Heart right ventricle (tissue), 16 donors: ENCODE data around the gene RIOK2. TPM values are rescaled to one million over a fixed set of nuclear protein-coding genes. Genes with fewer than 3 reads are reported as not detected.

ENCODE experiments used
- ATAC-seq, 8 donors: fragments of 200-7000 bp; cut with Tn5 transposase; one replicate each; pipeline ENCODE4 v1.9.1; 2020; ENCODE audit warnings: mild to moderate bottlenecking in 8 of 8, moderate library complexity in 8 of 8, moderate number of reproducible peaks in 1 of 8
- DNase-seq, 2 donors: peaks; one replicate each; pipeline ENCODE4 v3.0.0-alpha.2; 2020
- H3K27ac ChIP-seq, 10 donors: fragments of 200-600 bp; sonication (generic) in 2 of 10; one replicate each; pipeline versions ENCODE4 v1.5.0 to v1.8.0; 2020 to 2022; ENCODE audit warnings: mild to moderate bottlenecking in 3 of 10
- H3K27me3 ChIP-seq, 7 donors: fragments of 200-600 bp; one replicate each; pipeline ENCODE4 v1.8.0; 2021 to 2022; ENCODE audit warnings: mild to moderate bottlenecking in 2 of 7
- H3K36me3 ChIP-seq, 9 donors: fragments of 200-600 bp; sonication (generic) in 1 of 9; one replicate each; pipeline versions ENCODE4 v1.5.0 to v1.8.0; 2020 to 2022; ENCODE audit warnings: mild to moderate bottlenecking in 2 of 9
- H3K4me1 ChIP-seq, 9 donors: fragments of 200-600 bp; sonication (generic) in 1 of 9; one replicate each; pipeline versions ENCODE4 v1.5.0 to v1.8.0; 2020 to 2022; ENCODE audit warnings: mild to moderate bottlenecking in 4 of 9
- H3K4me3 ChIP-seq, 10 donors: fragments of 200-600 bp; sonication (generic) in 2 of 10; one replicate each; pipeline versions ENCODE4 v1.5.0 to v1.8.0; 2020 to 2022; ENCODE audit warnings: mild to moderate bottlenecking in 7 of 10, moderate library complexity in 2 of 10
- H3K9me3 ChIP-seq, 11 donors: fragments of 200-600 bp in 10 of 11; sonication (generic) in 2 of 11; one replicate each; pipeline versions ENCODE4 v1.5.0 to v1.8.0; 2013 to 2022; ENCODE audit warnings: mild to moderate bottlenecking in 2 of 11, control low read depth in 1 of 11, moderate library complexity in 1 of 11
- WGBS, 2 donors: extraction: QIAGEN DNeasy Blood & Tissue Kit; methylation state at CpG; one replicate each; pipeline ENCODE4 v1.1.7; 2013; ENCODE audit warnings: inconsistent platforms in 1 of 2; 5-methylcytosine and 5-hydroxymethylcytosine counted together
- intact Hi-C, 10 donors: fragments of 100-400 bp; cut with DNase I; formaldehyde crosslinking; loops; one replicate each; pipeline versions ENCODE4 v1.11.1 to v1.14.2; 2022
- polyA plus RNA-seq, 2 donors: library from polyadenylated mRNA; stranded (reverse); fragments of 200-250 nt; gene quantifications; one replicate each; pipeline ENCODE4 v1.2.3, GENCODE V29; 2013
- total RNA-seq, 10 donors: library from RNA; stranded (reverse); fragmentation: NEBNext Ultra II Directional in 3 of 10; extraction: Animal tissue kit (Norgen Biotek cat#: 25700) in 3 of 10; gene quantifications; one replicate each; pipeline versions ENCODE4 v1.2.1 to v1.2.4, GENCODE V29; 2021 to 2023
- TF ChIP-seq, protein P1 (sequence below), 9 donors: fragments of 200-600 bp; sonication (generic) in 2 of 9; IDR thresholded peaks; one replicate each; pipeline versions ENCODE4 v1.5.0 to v1.8.0; 2021 to 2022; ENCODE audit warnings: antibody characterized with exemption in 9 of 9, mild to moderate bottlenecking in 5 of 9, moderate library complexity in 1 of 9
- donor health status: Arrhythmogenic right ventricular cardiomyopathy.
- donor health status: ischemic (EF 13 %, LVEDD 7.1; RV severe dilation, severe dysfunction).
- donor health status: healthy with polysubstance abuse.
- donor health status: DM: no; HTN: yes; CAD: no.
- donor health status: DM: no; HTN: no; CAD: no.
- donor health status: ischemic (EF 25% LVEDD 6.9; RV normal size, moderate dysfunction).
- donor health status: ischemic (EF 25% LVEDD 5.7; RV mildly dilated, moderate dysfunction).
- donor health status: healthy.
- donor health status: DM: yes; HTN: yes; CAD: no.
- donor health status: Ischemic cardiomyopathy.
- donor health status: ischemic (EF 35%, LVEDD 5.7; RV mildly dilated, moderate dysfunction).
- donor health status: nonischemic (EF 11% LVEDD 7.7; RV severe dilation, severe dysfunction).
- donor health status: DM: yes; HTN: yes; CAD: no.
- donor health status: PGD.
- donor health status: ischemic (EF 29% LVEDD 5.4; RV normal size, mild dysfunction).
- donor health status: nonischemic (EF 23%, LVEDD 6.1; RV moderate dilation, normal function).

RIOK2 gene
- total and polyA plus RNA-seq, 12 donors = 7.9 to 24.5 (median 19.7) TPM

DNA sequence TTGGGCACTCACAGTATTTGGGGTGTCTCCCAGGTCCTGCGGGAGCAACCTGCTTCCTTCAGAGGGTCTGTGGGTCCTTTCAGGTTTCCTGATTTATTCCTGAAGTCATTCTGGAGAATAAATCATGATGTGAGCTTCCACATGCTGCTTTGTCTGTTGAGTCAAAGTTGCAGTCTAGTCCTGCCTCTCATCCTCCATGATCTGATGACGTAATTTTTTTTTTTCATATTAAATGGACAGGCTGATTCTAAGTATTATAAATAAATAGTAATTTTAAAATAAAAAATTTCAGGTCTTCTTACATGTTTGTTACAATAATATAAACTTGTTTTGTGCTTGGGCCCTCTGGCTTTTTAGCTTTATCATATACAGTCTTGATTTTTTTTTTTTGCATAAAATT is 26.3 kb upstream of the RIOK2 start:
- Histone ChIP-seq H3K27me3 (no peaks in the 10 kb centered on the region), H3K4me3 (no peak overlapping the region), H3K4me1 (no peaks in the 10 kb centered on the region), H3K36me3 (no peaks in the 10 kb centered on the region), H3K9me3 (peaks cover 0 to 37% (median 5%) of the 10 kb centered on the region in 11 donors), H3K27ac (no peak overlapping the region)
- 88% methylated on average over 2 of the region's 2 CpGs for WGBS, 2 donors
- DNase-seq (no peak), ATAC-seq (no peak)
- intact Hi-C loops = no loop called here
- TF ChIP-seq, protein P1, sequence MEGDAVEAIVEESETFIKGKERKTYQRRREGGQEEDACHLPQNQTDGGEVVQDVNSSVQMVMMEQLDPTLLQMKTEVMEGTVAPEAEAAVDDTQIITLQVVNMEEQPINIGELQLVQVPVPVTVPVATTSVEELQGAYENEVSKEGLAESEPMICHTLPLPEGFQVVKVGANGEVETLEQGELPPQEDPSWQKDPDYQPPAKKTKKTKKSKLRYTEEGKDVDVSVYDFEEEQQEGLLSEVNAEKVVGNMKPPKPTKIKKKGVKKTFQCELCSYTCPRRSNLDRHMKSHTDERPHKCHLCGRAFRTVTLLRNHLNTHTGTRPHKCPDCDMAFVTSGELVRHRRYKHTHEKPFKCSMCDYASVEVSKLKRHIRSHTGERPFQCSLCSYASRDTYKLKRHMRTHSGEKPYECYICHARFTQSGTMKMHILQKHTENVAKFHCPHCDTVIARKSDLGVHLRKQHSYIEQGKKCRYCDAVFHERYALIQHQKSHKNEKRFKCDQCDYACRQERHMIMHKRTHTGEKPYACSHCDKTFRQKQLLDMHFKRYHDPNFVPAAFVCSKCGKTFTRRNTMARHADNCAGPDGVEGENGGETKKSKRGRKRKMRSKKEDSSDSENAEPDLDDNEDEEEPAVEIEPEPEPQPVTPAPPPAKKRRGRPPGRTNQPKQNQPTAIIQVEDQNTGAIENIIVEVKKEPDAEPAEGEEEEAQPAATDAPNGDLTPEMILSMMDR (IDR thresholded peaks at IDR 0.05) = no peak

DNA sequence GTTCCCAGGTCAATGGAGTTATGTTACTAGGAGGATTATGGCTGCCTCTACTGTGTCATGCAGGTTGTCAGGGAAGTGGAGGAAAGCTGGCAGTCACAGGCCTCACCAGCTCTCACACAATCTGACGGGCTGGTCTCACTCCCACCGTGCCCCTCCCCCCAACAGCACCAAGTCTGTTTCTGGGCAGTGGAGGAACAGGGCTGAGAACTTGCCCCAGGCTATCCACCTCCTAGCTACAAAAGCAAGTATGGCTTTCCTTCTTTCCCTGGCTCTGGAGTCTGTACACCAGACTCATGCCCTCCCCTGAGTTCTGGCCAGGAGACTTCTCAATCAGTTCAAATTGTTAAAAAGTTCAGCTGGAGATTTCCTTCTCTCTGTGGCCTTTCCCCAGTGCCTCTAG is 25.7 kb upstream of the RIOK2 start:
- no peak for ATAC-seq
- Histone ChIP-seq H3K27me3 (no peaks in the 10 kb centered on the region), H3K36me3 (no peaks in the 10 kb centered on the region), H3K4me3 (no peak overlapping the region), H3K4me1 (no peaks in the 10 kb centered on the region), H3K9me3 (peaks cover 0 to 31% (median 3%) of the 10 kb centered on the region in 11 donors), H3K27ac (no peak overlapping the region)
- TF ChIP-seq, protein P1 (IDR thresholded peaks at IDR 0.05) = no peak
- intact Hi-C loops = no loop called here
- WGBS, 2 donors = 71 to 76% methylated on average over 2 of the region's 2 CpGs
- DNase-seq = no peak

DNA sequence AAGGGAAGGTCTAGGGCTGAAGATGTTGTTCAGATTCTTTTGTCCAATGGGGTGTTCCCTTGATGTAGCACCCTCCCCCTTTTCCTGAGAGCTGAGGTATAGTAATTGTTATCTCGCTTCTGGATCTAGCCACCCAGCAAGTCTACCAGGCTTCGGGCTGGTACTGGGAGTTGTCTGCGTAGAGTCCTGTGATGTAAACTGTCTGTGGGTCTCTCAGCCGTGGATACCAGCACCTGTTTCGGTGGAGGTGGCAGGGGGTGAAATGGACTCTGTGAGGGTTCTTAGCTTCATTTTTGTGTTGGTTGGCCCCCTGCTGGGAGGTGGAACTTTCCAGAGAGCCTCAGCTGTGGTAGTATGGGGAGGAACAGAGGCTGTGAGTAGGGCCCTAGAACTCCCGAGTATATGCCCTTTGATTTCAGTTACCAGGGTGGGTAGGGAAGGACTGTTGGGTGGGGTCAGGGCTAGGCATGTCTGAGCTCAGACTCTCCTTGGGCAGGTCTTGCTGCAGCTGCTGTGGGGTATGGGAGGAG is 25.2 kb upstream of the RIOK2 start:
- ATAC-seq = no peak
- 94% methylated on average over 6 of the region's 6 CpGs for WGBS, 2 donors
- Histone ChIP-seq H3K9me3 (peaks cover 0 to 26% (median 0%) of the 10 kb centered on the region in 11 donors), H3K4me1 (no peaks in the 10 kb centered on the region), H3K4me3 (no peak overlapping the region), H3K27ac (no peak overlapping the region), H3K27me3 (no peaks in the 10 kb centered on the region), H3K36me3 (no peaks in the 10 kb centered on the region)
- TF ChIP-seq, protein P1 (IDR thresholded peaks at IDR 0.05) = no peak
- intact Hi-C loops = no loop called here
- no peak for DNase-seq

DNA sequence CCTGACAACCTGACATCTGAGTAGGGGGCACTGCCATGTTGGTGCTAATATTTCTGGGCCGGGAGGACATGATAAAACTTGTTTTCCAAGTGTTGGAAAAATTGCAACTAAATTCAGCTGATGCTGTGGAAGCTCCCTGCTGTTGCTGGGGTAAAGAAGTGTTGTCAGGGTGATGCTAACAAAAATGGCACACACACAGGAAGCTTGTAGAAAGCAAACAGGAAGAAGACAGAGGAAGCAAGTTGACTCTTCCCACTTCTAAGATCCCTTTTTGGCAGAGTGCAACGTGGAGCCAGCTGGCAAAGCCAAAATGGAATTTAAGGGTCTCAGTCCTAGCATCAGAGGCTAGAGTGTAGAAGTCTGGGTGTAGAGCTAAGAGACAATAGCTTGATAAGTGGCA is 11.3 kb upstream of the RIOK2 start:
- H3K27me3 ChIP-seq = no peaks in the 10 kb centered on the region
- peaks cover 0 to 8% (median 0%) of the 10 kb centered on the region in 9 donors for H3K4me1 ChIP-seq
- no peak overlapping the region for H3K27ac ChIP-seq
- no peak for DNase-seq
- intact Hi-C loops = no loop called here
- TF ChIP-seq, protein P1 (IDR thresholded peaks at IDR 0.05) = no peak
- no peak overlapping the region for H3K4me3 ChIP-seq
- peak in 4 of 8 donors; percentile 11 to 52 (median 36) for ATAC-seq
- H3K36me3 ChIP-seq = no peaks in the 10 kb centered on the region
- peaks cover 0 to 20% (median 0%) of the 10 kb centered on the region in 11 donors for H3K9me3 ChIP-seq
- WGBS, 2 donors = 30 to 42% methylated on average over 2 of the region's 2 CpGs
